ENCODE data around the gene MEX3A.
"Not testable (repeated sequence)": the region's sequence is repeated elsewhere in the genome, so short reads cannot be mapped to it uniquely, and the experiment has no call there.

Gene MEX3A

GRCh38 chr1:156118177-156118868 lies 36.1 kb upstream of the MEX3A start:
- in situ Hi-C loops (cut with HindIII; ENCODE audit: low sequenced_read_pairs), result no loop called here

DNA sequence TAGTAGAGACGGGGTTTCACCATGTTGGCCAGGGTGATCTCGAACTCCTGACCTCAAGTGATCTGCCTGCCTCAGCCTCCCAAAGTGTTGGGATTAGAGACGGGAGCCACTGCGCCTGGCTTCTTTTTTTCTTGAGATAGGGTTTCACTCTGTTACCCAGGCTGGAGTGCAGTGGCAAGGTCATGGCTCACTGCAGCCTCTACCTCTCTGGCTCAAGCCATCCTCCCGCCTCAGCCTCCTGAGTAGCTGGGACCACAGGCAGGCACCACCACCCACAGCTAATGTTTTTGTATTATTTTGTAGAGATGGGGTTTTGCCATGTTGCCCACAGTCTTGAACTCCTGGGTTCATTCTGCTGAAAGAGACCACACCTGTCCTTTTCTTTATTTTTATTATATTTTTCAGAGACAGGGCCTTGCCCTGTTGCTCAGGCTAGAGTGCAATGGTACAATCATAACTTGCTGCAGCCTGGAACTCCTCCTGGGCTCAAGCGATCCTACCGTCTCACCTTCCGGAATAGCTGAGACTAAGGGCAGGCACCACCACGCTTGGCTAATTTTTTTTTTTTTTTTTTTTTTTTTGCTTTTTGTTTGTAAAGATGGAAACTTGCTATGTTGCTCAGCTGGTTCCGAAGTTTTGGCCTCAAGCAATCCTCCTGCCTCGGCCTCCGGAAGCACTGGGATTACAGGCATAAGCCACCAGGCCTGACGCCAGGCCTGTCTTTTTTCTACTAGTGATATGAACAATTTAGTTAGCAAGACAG lies 35.3 kb upstream of the MEX3A start:
- in situ Hi-C loops (cut with HindIII; ENCODE audit: low sequenced_read_pairs), result no loop called here

GRCh38 chr1:156116731-156117130 lies 34.5 kb upstream of the MEX3A start:
- in situ Hi-C loops (cut with HindIII; ENCODE audit: low sequenced_read_pairs), result not testable (repeated sequence)

- in situ Hi-C loops (cut with HindIII; ENCODE audit: low sequenced_read_pairs), result no loop called here
Observed at GRCh38 chr1:156115514-156116374, 33.5 kb upstream of the MEX3A start.

- in situ Hi-C loops (cut with HindIII; ENCODE audit: low sequenced_read_pairs), result no loop called here
Observed at GRCh38 chr1:156114919-156115513, 32.8 kb upstream of the MEX3A start.

- in situ Hi-C loops (cut with HindIII; ENCODE audit: low sequenced_read_pairs), result no loop called here
Observed at GRCh38 chr1:156114101-156114918, 32.0 kb upstream of the MEX3A start, which contains the start of gene LMNA. Gene LMNA, plus strand, starts transcription at chr1:156114711. Its CDS starts 208 bp downstream, at chr1:156114919.

DNA sequence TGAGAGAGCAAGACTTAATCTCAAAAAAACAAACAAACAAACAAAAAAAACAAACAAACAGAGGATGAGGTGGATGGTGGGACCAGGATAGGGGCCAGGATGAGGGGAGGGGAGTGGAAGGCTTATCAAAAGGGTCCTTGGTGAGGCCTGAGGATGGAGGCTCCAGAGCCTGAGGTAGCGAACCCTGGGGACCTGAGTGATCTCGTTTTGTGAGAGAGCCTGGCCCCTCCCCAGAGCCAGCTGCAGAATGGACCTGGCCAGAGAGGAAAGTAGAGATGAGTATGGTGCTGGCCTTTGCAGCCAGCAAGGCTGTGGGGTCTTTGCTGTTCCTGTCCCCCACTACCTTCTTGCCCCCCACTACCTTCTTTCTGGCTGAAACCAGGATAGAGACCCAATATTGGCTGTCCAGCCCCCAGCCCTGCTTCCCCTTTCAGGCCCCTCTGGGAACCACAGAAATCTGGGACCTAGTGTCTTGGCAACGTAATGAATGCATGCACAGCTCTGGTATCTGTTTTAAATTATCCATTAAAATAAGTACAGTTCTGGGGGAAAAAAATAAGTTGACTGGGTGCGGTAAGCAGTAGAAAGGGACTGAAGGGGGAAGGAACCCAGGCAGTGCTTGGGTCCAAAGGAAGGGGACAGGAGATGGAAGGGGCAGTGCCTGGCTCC lies 31.2 kb upstream of the MEX3A start:
- in situ Hi-C loops (cut with HindIII; ENCODE audit: low sequenced_read_pairs), result no loop called here

DNA sequence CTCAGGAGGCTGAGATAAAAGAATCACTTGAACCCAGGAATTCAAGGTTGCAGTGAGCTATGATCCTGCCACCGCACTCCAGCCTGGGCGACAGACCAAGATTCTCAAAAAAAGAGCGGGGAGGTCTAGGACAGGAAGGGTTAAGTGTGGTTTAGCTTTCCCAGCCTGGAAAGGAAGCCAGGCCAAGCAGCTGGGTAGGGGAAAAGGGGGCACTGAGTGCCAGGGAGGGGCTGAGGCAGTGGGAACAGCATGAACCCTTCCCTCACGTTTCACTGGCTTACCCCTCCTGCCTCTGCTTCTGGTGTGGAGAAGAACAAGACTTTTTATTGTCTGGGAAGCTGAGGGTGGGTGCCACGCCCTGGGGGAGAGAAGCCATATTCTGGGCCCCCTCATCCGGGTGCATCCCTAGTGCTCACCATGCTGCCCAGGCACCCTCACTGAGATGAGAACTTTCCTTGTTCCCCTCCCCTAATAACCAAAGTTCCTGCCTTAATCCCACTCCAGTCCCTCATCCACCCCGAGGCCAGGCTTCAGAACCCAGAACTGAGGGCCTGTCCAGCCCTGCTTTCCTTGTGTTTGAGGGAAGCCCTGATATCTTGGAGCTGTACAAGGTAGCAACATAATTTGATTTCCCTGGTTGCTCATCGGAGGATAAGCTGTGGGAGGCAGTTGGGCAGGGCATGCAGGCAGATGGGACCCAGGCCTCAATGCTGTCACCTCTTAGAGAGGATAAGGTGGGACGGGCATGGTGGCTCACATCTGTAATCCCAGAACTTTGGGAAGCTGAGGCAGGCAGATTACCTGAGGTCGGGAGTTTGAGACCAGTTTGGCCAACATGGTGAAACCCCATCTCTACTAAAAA lies 30.2 kb upstream of the MEX3A start:
- in situ Hi-C loops (cut with HindIII; ENCODE audit: low sequenced_read_pairs), result no loop called here

DNA sequence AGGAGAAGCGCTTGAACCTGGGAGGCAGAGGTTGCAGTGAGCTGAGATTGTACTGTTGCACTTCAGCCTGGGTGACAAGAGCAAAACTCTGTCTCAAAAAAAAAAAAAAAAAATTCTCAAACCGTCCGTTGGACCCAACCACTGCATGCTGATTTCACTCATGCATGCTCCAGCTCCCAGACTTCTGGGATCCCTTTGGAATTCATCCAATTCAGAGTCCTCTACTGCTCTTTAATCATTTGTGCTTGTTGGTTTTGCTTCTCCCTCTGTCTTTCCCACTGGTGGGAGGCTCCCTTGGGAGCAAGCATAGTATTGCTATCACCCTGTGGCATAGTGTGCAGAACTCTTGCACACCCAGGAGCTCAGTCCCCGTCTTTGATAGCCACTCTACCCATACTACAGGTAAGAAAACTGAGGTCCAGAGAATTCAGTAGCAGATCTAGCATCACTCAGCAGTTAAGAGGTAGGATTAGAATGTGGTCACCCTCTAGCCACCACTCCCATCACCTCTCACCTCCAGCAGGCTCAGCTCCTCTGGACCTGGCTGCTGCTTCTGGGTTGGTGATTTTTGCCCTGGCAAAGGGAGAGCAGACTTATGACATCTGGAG lies 29.2 kb upstream of the MEX3A start:
- in situ Hi-C loops (cut with HindIII; ENCODE audit: low sequenced_read_pairs), result no loop called here

- in situ Hi-C loops (cut with HindIII; ENCODE audit: low sequenced_read_pairs), result no loop called here
Observed at GRCh38 chr1:156110252-156110651, 28.0 kb upstream of the MEX3A start.

DNA sequence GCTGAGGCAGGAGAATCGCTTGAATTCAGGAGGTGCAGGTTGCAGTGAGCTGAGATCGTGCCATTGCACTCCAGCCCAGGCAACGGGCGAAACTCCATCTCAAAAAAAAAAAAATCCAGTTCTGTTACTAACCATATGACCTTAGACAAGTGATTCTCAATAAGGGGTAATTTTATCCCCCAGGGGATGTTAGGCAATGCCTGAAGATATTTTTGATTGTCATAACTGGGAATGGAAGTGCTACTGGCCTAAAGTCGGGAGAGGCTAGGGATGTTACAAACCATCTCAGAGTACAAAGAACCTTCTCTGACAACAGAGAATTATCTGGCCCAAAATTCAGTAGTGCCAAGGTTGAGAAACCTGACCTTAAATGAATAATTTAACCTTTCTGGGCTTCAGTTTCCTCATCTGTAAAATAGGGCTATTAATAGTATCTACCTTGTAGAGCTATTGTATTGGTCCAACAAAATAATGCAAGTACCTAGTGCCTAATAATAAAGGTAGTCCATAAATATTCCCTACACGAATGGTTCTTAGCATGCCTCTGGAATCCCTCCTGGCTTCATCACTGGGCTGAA lies 26.5 kb upstream of the MEX3A start:
- in situ Hi-C loops (cut with HindIII; ENCODE audit: low sequenced_read_pairs), result loop anchor here (10.0 kb wide), 1 partner anchor 116 kb away; no protein-coding TSS in a partner anchor

- in situ Hi-C loops (cut with HindIII; ENCODE audit: low sequenced_read_pairs), result loop anchor here (10.0 kb wide), 1 partner anchor 117 kb away; no protein-coding TSS in a partner anchor
Observed at GRCh38 chr1:156108057-156108456, 25.8 kb upstream of the MEX3A start.

DNA sequence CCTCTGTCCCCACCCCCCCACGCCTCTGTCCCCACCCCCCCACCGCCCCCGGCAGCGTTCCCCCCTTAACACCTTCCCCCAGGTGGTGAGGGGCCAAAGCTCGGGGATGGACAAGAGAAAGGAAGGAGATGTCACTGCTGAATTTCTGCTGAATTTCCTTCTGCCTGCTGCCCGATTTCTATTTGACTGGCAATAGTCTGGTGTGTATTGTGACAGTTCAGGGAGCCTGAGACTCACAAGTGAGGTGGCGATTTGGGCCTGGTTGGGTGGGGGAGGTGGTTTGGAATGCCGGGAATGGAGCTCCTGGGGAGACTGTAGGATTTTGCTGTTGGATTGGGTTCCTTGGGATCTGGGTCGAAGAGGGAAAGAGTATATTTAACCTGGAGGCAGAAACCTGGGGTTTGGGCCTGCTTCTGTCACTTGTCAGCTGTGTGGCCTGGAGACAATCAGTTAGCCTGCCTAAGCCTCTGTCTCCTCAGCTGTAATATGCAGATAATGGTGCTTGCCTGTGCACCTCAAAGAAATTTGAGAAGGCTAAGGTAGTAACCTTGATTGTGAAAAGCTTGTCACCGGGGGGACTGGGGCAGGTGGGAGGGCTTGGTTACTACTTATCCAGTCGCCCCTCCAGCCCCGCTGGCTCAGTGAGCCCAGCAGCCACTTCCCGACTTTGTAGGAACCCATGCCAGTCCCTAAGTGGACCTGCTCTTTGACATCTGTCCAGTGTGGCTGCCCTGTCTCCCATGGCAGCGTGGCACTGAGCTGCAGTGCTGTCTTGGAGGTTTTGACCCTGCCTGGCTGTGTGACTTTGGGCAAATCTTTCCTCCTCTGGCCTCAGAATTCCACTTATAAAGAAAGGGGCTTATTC lies 24.6 kb upstream of the MEX3A start:
- in situ Hi-C loops (cut with HindIII; ENCODE audit: low sequenced_read_pairs), result loop anchor here (10.0 kb wide), 1 partner anchor 118 kb away; no protein-coding TSS in a partner anchor

GRCh38 chr1:156104861-156105832 lies 22.9 kb upstream of the MEX3A start:
- in situ Hi-C loops (cut with HindIII; ENCODE audit: low sequenced_read_pairs), result loop anchor here (10.0 kb wide), 1 partner anchor 120 kb away; no protein-coding TSS in a partner anchor

DNA sequence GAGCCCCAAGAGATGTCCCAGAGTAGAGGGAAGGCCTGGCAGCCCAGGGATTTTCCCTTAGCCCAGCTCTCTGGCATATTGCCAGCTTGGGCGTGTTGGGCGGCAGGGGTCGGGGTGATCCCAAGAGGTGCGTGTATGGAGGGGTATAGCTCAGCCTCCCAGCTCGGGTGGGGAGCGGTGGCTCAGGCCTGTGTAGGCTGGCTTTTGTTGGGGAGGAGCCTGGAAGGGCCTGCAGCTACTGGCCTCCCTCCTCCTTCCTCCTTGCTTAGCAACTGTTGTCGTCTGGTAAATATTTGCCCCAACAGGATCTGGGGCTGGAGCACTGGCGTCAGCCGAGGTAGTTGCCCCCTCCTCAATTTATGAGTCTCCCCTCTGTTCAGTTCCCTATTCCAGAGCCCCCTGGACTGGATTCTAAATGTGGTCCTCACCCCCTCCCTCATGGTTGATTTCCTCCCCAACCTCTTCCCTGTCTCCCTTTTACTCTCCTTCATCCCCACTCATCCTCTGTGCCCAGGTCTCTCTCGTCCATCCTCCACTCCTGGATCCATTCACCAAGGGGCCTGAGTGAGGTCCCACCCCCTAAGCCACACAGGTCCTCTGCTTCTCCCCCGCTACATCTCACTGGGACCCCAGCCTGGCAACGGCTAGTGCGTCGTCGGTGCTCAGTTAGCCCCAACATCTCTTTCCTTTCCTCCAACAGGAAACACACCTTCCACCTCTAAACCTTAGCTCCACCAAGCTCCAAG lies 22.0 kb upstream of the MEX3A start:
- in situ Hi-C loops (cut with HindIII; ENCODE audit: low sequenced_read_pairs), result loop anchor here (10.0 kb wide), 1 partner anchor 121 kb away; no protein-coding TSS in a partner anchor
